Mucosa of descending colon (tissue), 3 donors: ENCODE data around the gene TMEM141. TPM values are rescaled to one million over a fixed set of nuclear protein-coding genes. Genes with fewer than 3 reads are reported as not detected.
"Not testable (repeated sequence)": the region's sequence is repeated elsewhere in the genome, so short reads cannot be mapped to it uniquely, and the experiment has no call there.

Experiments used
- ATAC-seq: fragments of 200-7000 bp; cut with Tn5 transposase; one replicate; pipeline ENCODE4 v1.9.1; 2020; ENCODE audit warnings: mild to moderate bottlenecking, moderate library complexity
- DNase-seq, 3 donors: peaks; one replicate each; pipeline ENCODE4 v3.0.0-alpha.2; 2020
- H3K36me3 ChIP-seq: fragments of 200-600 bp; one replicate; pipeline ENCODE4 v1.8.0; 2021; ENCODE audit warnings: low read depth, mild to moderate bottlenecking
- H3K4me1 ChIP-seq: fragments of 200-600 bp; one replicate; pipeline ENCODE4 v1.8.0; 2021; ENCODE audit warnings: low read depth, mild to moderate bottlenecking
- H3K4me3 ChIP-seq: fragments of 200-600 bp; one replicate; pipeline ENCODE4 v1.8.0; 2021; ENCODE audit warnings: mild to moderate bottlenecking
- H3K9me3 ChIP-seq: fragments of 200-600 bp; one replicate; pipeline ENCODE4 v1.8.0; 2021; ENCODE audit warnings: mild to moderate bottlenecking
- CTCF ChIP-seq: fragments of 200-600 bp; IDR thresholded peaks from one replicate; pipeline ENCODE4 v1.8.0; 2022; ENCODE audit warnings: antibody characterized with exemption, mild to moderate bottlenecking
- intact Hi-C, 2 donors: fragments of 100-400 bp; cut with DNase I in 1 of 2; cut with micrococcal nuclease in 1 of 2; formaldehyde crosslinking; loops; one replicate each; pipeline versions ENCODE4 v1.11.0 to v1.11.1; 2022; cut with DNase I, micrococcal nuclease
- total RNA-seq, 3 donors: library from RNA; stranded (reverse); fragmentation: NEBNext Ultra II Directional in 2 of 3; extraction: Animal tissue kit (Norgen Biotek cat#: 25700) in 2 of 3; gene quantifications; one replicate each; pipeline versions ENCODE4 v1.2.1 to v1.2.4, GENCODE V29; 2021 to 2023
- donor health status: DM: no; HTN: no; CAD: no; lungs with moderate emphysema.
- donor health status: DM: no; HTN: no; CAD: no.
- donor health status: DM: no; HTN: yes; CAD: no.

The TMEM141 gene
- total RNA-seq, 3 donors from 2014 or later: 110 to 373 (median 127) TPM

- H3K9me3 ChIP-seq, H3K36me3 ChIP-seq, intact Hi-C loops, H3K4me3 ChIP-seq: not testable (repeated sequence)
- DNase-seq (peak; percentile 50 to 77 (median 67)), ATAC-seq (peak; percentile 51)
- peak; percentile 12 for TF ChIP-seq CTCF
- peaks cover 12% of the 10 kb centered on the region for H3K4me1 ChIP-seq
These were observed 30.2 kb upstream of the TMEM141 start for GRCh38 chr9:136760834-136761544.

- no peak for TF ChIP-seq CTCF
- ATAC-seq (no peak), DNase-seq (peak in 2 of 3 donors; percentile 33 to 40)
- intact Hi-C loops: no loop called here
- Histone ChIP-seq H3K36me3 (no peaks in the 10 kb centered on the region), H3K4me3 (no peak overlapping the region), H3K4me1 (peaks cover 14% of the 10 kb centered on the region), H3K9me3 (no peaks in the 10 kb centered on the region)
These were observed 29.6 kb upstream of the TMEM141 start for GRCh38 chr9:136761545-136761981.

GRCh38 chr9:136762221-136762691 is 28.9 kb upstream of the TMEM141 start:
- peaks cover 14% of the 10 kb centered on the region for H3K4me1 ChIP-seq
- intact Hi-C loops: no loop called here
- no peaks in the 10 kb centered on the region for H3K36me3 ChIP-seq
- H3K4me3 ChIP-seq: no peak overlapping the region
- DNase-seq: peak in 2 of 3 donors; percentile 20 to 36
- H3K9me3 ChIP-seq: no peaks in the 10 kb centered on the region
- ATAC-seq: no peak
- no peak for TF ChIP-seq CTCF

- DNase-seq: peak; percentile 53 to 78 (median 67)
- no peaks in the 10 kb centered on the region for H3K9me3 ChIP-seq
- TF ChIP-seq CTCF: no peak
- intact Hi-C loops: no loop called here
- H3K4me3 ChIP-seq: no peak overlapping the region
- no peaks in the 10 kb centered on the region for H3K36me3 ChIP-seq
- peak; percentile 26 for ATAC-seq
- peaks cover 14% of the 10 kb centered on the region for H3K4me1 ChIP-seq
These were observed 28.1 kb upstream of the TMEM141 start for GRCh38 chr9:136762915-136763648.

- no peaks in the 10 kb centered on the region for H3K9me3 ChIP-seq
- TF ChIP-seq CTCF: no peak
- peaks cover 14% of the 10 kb centered on the region for H3K4me1 ChIP-seq
- DNase-seq (peak in 2 of 3 donors; percentile 34 to 55), ATAC-seq (no peak)
- intact Hi-C loops: no loop called here
- H3K4me3 ChIP-seq: no peak overlapping the region
- H3K36me3 ChIP-seq: no peaks in the 10 kb centered on the region
These were observed 27.5 kb upstream of the TMEM141 start for GRCh38 chr9:136763649-136764035.
